Measurements from ENCODE around the gene GMIP.
"Not testable (repeated sequence)": the region's sequence is repeated elsewhere in the genome, so short reads cannot be mapped to it uniquely, and the experiment has no call there.

The GMIP gene

GRCh38 chr19:19674315-19674714, 30.9 kb upstream of the GMIP start:
- peak overlapping the region; percentile 53 for H3K4me2 ChIP-seq (ENCODE audit: insufficient read depth, low read length)
- H3K79me2 ChIP-seq (ENCODE audit: insufficient read depth, low read length): peaks cover 100% of the 10 kb centered on the region
- H3K27me3 ChIP-seq (ENCODE audit: insufficient read depth, low read length, poor library complexity): no peaks in the 10 kb centered on the region
- no peak for DNase-seq
- ATAC-seq (ENCODE audit: insufficient read depth, low read depth): no peak
- peaks cover 98% of the 10 kb centered on the region for H3K36me3 ChIP-seq (ENCODE audit: insufficient read depth, low read length)
- no peak for TF ChIP-seq CTCF (IDR thresholded peaks at IDR 0.05; ENCODE audit: borderline replicate concordance, extremely low read depth, low read length, poor library complexity, severe bottlenecking)
- TF ChIP-seq EZH2 (IDR thresholded peaks at IDR 0.05; ENCODE audit: borderline replicate concordance, low read depth, low read length, severe bottlenecking): no peak
- H4K20me1 ChIP-seq (ENCODE audit: insufficient read depth, low read length): peaks cover 63% of the 10 kb centered on the region
- H2AFZ ChIP-seq (ENCODE audit: low read depth, low read length): no peak overlapping the region
- H3K9ac ChIP-seq (ENCODE audit: low read depth, low read length): no peak overlapping the region
- H3K9me3 ChIP-seq (ENCODE audit: insufficient read depth, low read length, severe bottlenecking): peaks cover 31% of the 10 kb centered on the region
- H3K4me3 ChIP-seq (ENCODE audit: low read depth in 1 of 2, low read length in 2 of 2): peak overlapping the region in 1 of 2 experiments; percentile 43; a peak in 1 of 4 replicates
- H3K27ac ChIP-seq (ENCODE audit: low read length): no peak overlapping the region
- peaks cover 66% of the 10 kb centered on the region for H3K4me1 ChIP-seq (ENCODE audit: insufficient read depth, low read length)

- Histone ChIP-seq H3K36me3 (ENCODE audit: insufficient read depth, low read length) (peaks cover 88% of the 10 kb centered on the region), H2AFZ (ENCODE audit: low read depth, low read length) (no peak overlapping the region)
These were observed 29.4 kb upstream of the GMIP start for GRCh38 chr19:19672816-19673215.

GRCh38 chr19:19670070-19670551, 26.7 kb upstream of the GMIP start:
- ATAC-seq (ENCODE audit: insufficient read depth, low read depth): no peak
- TF ChIP-seq EZH2 (IDR thresholded peaks at IDR 0.05; ENCODE audit: borderline replicate concordance, low read depth, low read length, severe bottlenecking): no peak
- Histone ChIP-seq H3K27me3 (ENCODE audit: insufficient read depth, low read length, poor library complexity) (no peaks in the 10 kb centered on the region), H3K79me2 (ENCODE audit: insufficient read depth, low read length) (peaks cover 86% of the 10 kb centered on the region), H3K9me3 (ENCODE audit: insufficient read depth, low read length, severe bottlenecking) (peaks cover 24% of the 10 kb centered on the region), H3K4me3 (ENCODE audit: low read depth in 1 of 2, low read length in 2 of 2) (peak overlapping the region; percentile 83 to 97), H3K9ac (ENCODE audit: low read depth, low read length) (peak overlapping the region; percentile 100), H4K20me1 (ENCODE audit: insufficient read depth, low read length) (peaks cover 34% of the 10 kb centered on the region), H3K27ac (ENCODE audit: low read length) (peak overlapping the region; percentile 97), H3K4me1 (ENCODE audit: insufficient read depth, low read length) (peaks cover 80% of the 10 kb centered on the region), H2AFZ (ENCODE audit: low read depth, low read length) (no peak overlapping the region), H3K4me2 (ENCODE audit: insufficient read depth, low read length) (peak overlapping the region; percentile 69), H3K36me3 (ENCODE audit: insufficient read depth, low read length) (peaks cover 61% of the 10 kb centered on the region)
- no peak for DNase-seq

More at GRCh38 chr19:19672816-19673215, 29.4 kb upstream of the GMIP start:
- TF ChIP-seq CTCF (IDR thresholded peaks at IDR 0.05; ENCODE audit: borderline replicate concordance, extremely low read depth, low read length, poor library complexity, severe bottlenecking): no peak
- no peak for TF ChIP-seq EZH2 (IDR thresholded peaks at IDR 0.05; ENCODE audit: borderline replicate concordance, low read depth, low read length, severe bottlenecking)
- peak overlapping the region; percentile 55 for H3K4me2 ChIP-seq (ENCODE audit: insufficient read depth, low read length)
- no peaks in the 10 kb centered on the region for H3K27me3 ChIP-seq (ENCODE audit: insufficient read depth, low read length, poor library complexity)
- ATAC-seq (ENCODE audit: insufficient read depth, low read depth): no peak
- no peak for DNase-seq
- peaks cover 53% of the 10 kb centered on the region for H4K20me1 ChIP-seq (ENCODE audit: insufficient read depth, low read length)
- no peak overlapping the region for H3K9ac ChIP-seq (ENCODE audit: low read depth, low read length)
- H3K9me3 ChIP-seq (ENCODE audit: insufficient read depth, low read length, severe bottlenecking): peaks cover 23% of the 10 kb centered on the region
- H3K4me3 ChIP-seq (ENCODE audit: low read depth in 1 of 2, low read length in 2 of 2): peak overlapping the region in 1 of 2 experiments; percentile 49; a peak in 2 of 4 replicates
- peaks cover 91% of the 10 kb centered on the region for H3K79me2 ChIP-seq (ENCODE audit: insufficient read depth, low read length)
- peaks cover 73% of the 10 kb centered on the region for H3K4me1 ChIP-seq (ENCODE audit: insufficient read depth, low read length)
- H3K27ac ChIP-seq (ENCODE audit: low read length): peak overlapping the region; percentile 18; the same call in 1 of the 2 replicates

GRCh38 chr19:19668230-19669012, 25.0 kb upstream of the GMIP start, which contains the start of gene ZNF101:
Gene ZNF101 (plus strand): TSS chr19:19668839. CDS start chr19:19668964, 125 bp downstream.
- TF ChIP-seq EZH2 (IDR thresholded peaks at IDR 0.05; ENCODE audit: borderline replicate concordance, low read depth, low read length, severe bottlenecking) (no peak), CTCF (IDR thresholded peaks at IDR 0.05; ENCODE audit: borderline replicate concordance, extremely low read depth, low read length, poor library complexity, severe bottlenecking) (no peak)
- no peaks in the 10 kb centered on the region for H3K27me3 ChIP-seq (ENCODE audit: insufficient read depth, low read length, poor library complexity)
- peaks cover 84% of the 10 kb centered on the region for H3K79me2 ChIP-seq (ENCODE audit: insufficient read depth, low read length)
- H3K36me3 ChIP-seq (ENCODE audit: insufficient read depth, low read length): peaks cover 45% of the 10 kb centered on the region
- H3K4me2 ChIP-seq (ENCODE audit: insufficient read depth, low read length): peak within 1 kb of the TSS; percentile 69
- peak within 1 kb of the TSS; percentile 97 for H3K27ac ChIP-seq (ENCODE audit: low read length)
- peak; percentile 98 for DNase-seq
- H3K4me1 ChIP-seq (ENCODE audit: insufficient read depth, low read length): peaks cover 74% of the 10 kb centered on the region
- H2AFZ ChIP-seq (ENCODE audit: low read depth, low read length): peak within 1 kb of the TSS; percentile 63
- peak within 1 kb of the TSS; percentile 83 to 97 for H3K4me3 ChIP-seq (ENCODE audit: low read depth in 1 of 2, low read length in 2 of 2)
- peaks cover 25% of the 10 kb centered on the region for H4K20me1 ChIP-seq (ENCODE audit: insufficient read depth, low read length)
- peaks cover 19% of the 10 kb centered on the region for H3K9me3 ChIP-seq (ENCODE audit: insufficient read depth, low read length, severe bottlenecking)
- H3K9ac ChIP-seq (ENCODE audit: low read depth, low read length): peak within 1 kb of the TSS; percentile 100
- ATAC-seq (ENCODE audit: insufficient read depth, low read depth): peak; percentile 73

GRCh38 chr19:19665420-19665948, 22.0 kb upstream of the GMIP start:
- peaks cover 30% of the 10 kb centered on the region for H4K20me1 ChIP-seq (ENCODE audit: insufficient read depth, low read length)
- H3K4me3 ChIP-seq (ENCODE audit: low read depth in 1 of 2, low read length in 2 of 2): peak overlapping the region in 1 of 2 experiments; percentile 33; a peak in 2 of 4 replicates
- peaks cover 83% of the 10 kb centered on the region for H3K79me2 ChIP-seq (ENCODE audit: insufficient read depth, low read length)
- H3K9ac ChIP-seq (ENCODE audit: low read depth, low read length): peak overlapping the region; percentile 100; the same call in 1 of the 2 replicates
- H2AFZ ChIP-seq (ENCODE audit: low read depth, low read length); DNase-seq; H3K27me3 ChIP-seq (ENCODE audit: insufficient read depth, low read length, poor library complexity); ATAC-seq (ENCODE audit: insufficient read depth, low read depth): not testable (repeated sequence)
- peaks cover 68% of the 10 kb centered on the region for H3K4me1 ChIP-seq (ENCODE audit: insufficient read depth, low read length)
- peak overlapping the region; percentile 97 for H3K27ac ChIP-seq (ENCODE audit: low read length)
- H3K9me3 ChIP-seq (ENCODE audit: insufficient read depth, low read length, severe bottlenecking): peaks cover 10% of the 10 kb centered on the region
- peaks cover 40% of the 10 kb centered on the region for H3K36me3 ChIP-seq (ENCODE audit: insufficient read depth, low read length)
- H3K4me2 ChIP-seq (ENCODE audit: insufficient read depth, low read length): peak overlapping the region; percentile 19; the same call in 1 of the 2 replicates
